RWPE2 (cell line): ENCODE results near the gene TUBA3C.

Source experiments
- ATAC-seq: fragments of 200-7000 bp; cut with Tn5 transposase; 3 replicates; pipeline ENCODE4 v1.9.1; 2021; ENCODE audit warnings: low read depth
- DNase-seq: peaks from one replicate; pipeline ENCODE4 v3.0.0-alpha.2; 2020; ENCODE audit warnings: low spot score
- H3K27ac ChIP-seq: fragments of 450-650 bp; 2 replicates; pipeline ENCODE4 v1.5.1; 2017; ENCODE audit warnings: mild to moderate bottlenecking; ENCODE audit not compliant: poor library complexity, severe bottlenecking
- H3K27me3 ChIP-seq: fragments of 250-450 bp; sonication (Bioruptor Pico); 2 replicates; pipeline ENCODE4 v1.5.1; 2021; ENCODE audit warnings: mild to moderate bottlenecking, moderate library complexity; ENCODE audit not compliant: insufficient read depth, poor library complexity, severe bottlenecking
- H3K36me3 ChIP-seq: fragments of 250-450 bp; sonication (Bioruptor Pico); 2 replicates; pipeline ENCODE4 v1.5.1; 2020; ENCODE audit warnings: low read depth, mild to moderate bottlenecking, moderate library complexity
- H3K4me1 ChIP-seq: fragments of 250-450 bp; sonication (Bioruptor Pico); 2 replicates; pipeline ENCODE4 v1.5.1; 2021; ENCODE audit warnings: mild to moderate bottlenecking, moderate library complexity; ENCODE audit not compliant: insufficient read depth, poor library complexity, severe bottlenecking
- H3K4me3 ChIP-seq: fragments of 250-450 bp; sonication (Bioruptor Pico); 2 replicates; pipeline ENCODE4 v1.5.1; 2021; ENCODE audit warnings: mild to moderate bottlenecking, moderate library complexity; ENCODE audit not compliant: severe bottlenecking
- H3K9me3 ChIP-seq: fragments of 250-450 bp; sonication (Bioruptor Pico); 2 replicates; pipeline ENCODE4 v1.5.1; 2021; ENCODE audit warnings: mild to moderate bottlenecking, moderate library complexity; ENCODE audit not compliant: severe bottlenecking
- CTCF ChIP-seq: fragments of 450-650 bp; IDR thresholded peaks from one replicate; pipeline ENCODE4 v1.5.1; 2017; ENCODE audit warnings: mild to moderate bottlenecking, moderate library complexity; ENCODE audit not compliant: poor library complexity, severe bottlenecking

TUBA3C gene

GRCh38 chr13:19172007-19172646 lies 9.5 kb downstream of the TUBA3C start:
- H3K9me3 ChIP-seq, result no peaks in the 10 kb centered on the region
- TF ChIP-seq CTCF, result no peak
- no peak overlapping the region for H3K27ac ChIP-seq
- H3K4me1 ChIP-seq, result no peaks in the 10 kb centered on the region
- ATAC-seq (no peak), DNase-seq (no peak)
- H3K27me3 ChIP-seq, result no peaks in the 10 kb centered on the region
- H3K4me3 ChIP-seq, result no peak overlapping the region
- H3K36me3 ChIP-seq, result no peaks in the 10 kb centered on the region

GRCh38 chr13:19171563-19171962 lies 10.1 kb downstream of the TUBA3C start:
- H3K9me3 ChIP-seq, result no peaks in the 10 kb centered on the region
- H3K27ac ChIP-seq, result no peak overlapping the region
- TF ChIP-seq CTCF, result no peak

GRCh38 chr13:19169991-19170390 lies 11.6 kb downstream of the TUBA3C start:
- Histone ChIP-seq H3K9me3 (no peaks in the 10 kb centered on the region), H3K27ac (no peak overlapping the region), H3K36me3 (no peaks in the 10 kb centered on the region), H3K4me1 (no peaks in the 10 kb centered on the region), H3K4me3 (no peak overlapping the region), H3K27me3 (no peaks in the 10 kb centered on the region)
- ATAC-seq (no peak), DNase-seq (no peak)
- no peak for TF ChIP-seq CTCF

More at GRCh38 chr13:19171563-19171962, 10.1 kb downstream of the TUBA3C start:
- Histone ChIP-seq H3K36me3 (no peaks in the 10 kb centered on the region), H3K4me3 (no peak overlapping the region), H3K4me1 (no peaks in the 10 kb centered on the region), H3K27me3 (no peaks in the 10 kb centered on the region)
- no peak for DNase-seq
- no peak for ATAC-seq

GRCh38 chr13:19169496-19169895 lies 12.1 kb downstream of the TUBA3C start:
- Histone ChIP-seq H3K27ac (no peak overlapping the region), H3K36me3 (no peaks in the 10 kb centered on the region), H3K27me3 (no peaks in the 10 kb centered on the region), H3K9me3 (no peaks in the 10 kb centered on the region), H3K4me3 (no peak overlapping the region), H3K4me1 (no peaks in the 10 kb centered on the region)
- TF ChIP-seq CTCF, result no peak
- ATAC-seq, result no peak
- no peak for DNase-seq

- no peak for DNase-seq
- ATAC-seq, result no peak
- H3K36me3 ChIP-seq, result no peaks in the 10 kb centered on the region
- no peak overlapping the region for H3K27ac ChIP-seq
- H3K9me3 ChIP-seq, result no peaks in the 10 kb centered on the region
- H3K4me3 ChIP-seq, result no peak overlapping the region
- H3K27me3 ChIP-seq, result no peaks in the 10 kb centered on the region
- H3K4me1 ChIP-seq, result no peaks in the 10 kb centered on the region
- no peak for TF ChIP-seq CTCF
These were observed 20.3 kb downstream of the TUBA3C start for GRCh38 chr13:19161308-19161707.
